Measurements from ENCODE around the gene PLAAT1. TPM values are rescaled to one million over a fixed set of nuclear protein-coding genes. Genes with fewer than 3 reads are reported as not detected.

The PLAAT1 gene
- total RNA-seq, 1 experiment from 2014 or later, result 8.1 TPM

Other genes with a start within 250 kb of the PLAAT1 start
- 0.03 TPM in 1 of 2 replicates, not detected in the other for gene ATP13A5, start 137.5 kb downstream of the PLAAT1 start, total RNA-seq (2014; rRNA removed; shearing (Covaris generic))

All from HT1080 (cell line).